HG03457 (cell line): ENCODE results near the gene OR10H5.
"Not testable (repeated sequence)": the region's sequence is repeated elsewhere in the genome, so short reads cannot be mapped to it uniquely, and the experiment has no call there.

ENCODE experiments used
- ATAC-seq: cut with Tn5 transposase; IDR thresholded peaks from one replicate; pipeline ENCODE4 v1.9.1; 2021; ENCODE audit warnings: moderate number of reproducible peaks; ENCODE audit not compliant: unreplicated experiment

Gene OR10H5

GRCh38 chr19:15843203-15843893, 55.9 kb downstream of the OR10H5 start:
- ATAC-seq, result no peak

DNA sequence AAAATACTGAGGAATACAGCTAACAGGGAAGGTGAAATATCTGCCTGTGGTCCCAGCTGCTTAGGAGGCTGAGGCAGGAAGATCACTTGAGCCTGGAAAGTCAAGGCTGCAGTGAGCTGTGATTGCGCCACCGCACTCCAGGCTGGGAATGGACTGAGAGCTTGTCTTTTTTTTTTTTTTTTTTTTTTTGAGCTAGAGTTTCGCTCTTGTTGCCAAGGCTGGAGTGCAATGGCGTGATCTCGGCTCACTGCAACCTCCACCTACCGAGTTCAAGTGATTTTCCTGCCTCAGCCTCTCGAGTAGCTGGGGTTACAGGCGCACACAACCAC, 56.4 kb downstream of the OR10H5 start:
- ATAC-seq, result not testable (repeated sequence)

DNA sequence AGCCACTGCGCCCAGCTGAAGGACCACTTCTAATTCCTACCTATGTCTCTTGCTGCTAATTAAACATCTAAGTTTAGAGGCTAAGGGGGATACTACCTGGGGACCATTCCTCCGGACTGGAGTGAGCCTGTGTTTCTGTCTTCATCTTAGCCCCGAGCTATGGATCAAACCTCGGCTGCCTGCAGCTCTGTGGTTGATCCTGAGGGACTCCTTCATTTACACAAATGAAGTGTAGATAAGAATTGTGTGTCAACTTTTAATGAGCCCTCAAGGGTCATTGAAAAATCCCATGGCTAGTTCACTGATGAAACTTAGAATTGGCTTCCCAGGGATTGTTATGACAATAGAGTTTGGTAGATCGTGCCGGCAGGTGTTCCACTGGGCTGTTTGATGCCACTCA, 59.5 kb downstream of the OR10H5 start:
- no peak for ATAC-seq

- ATAC-seq, result no peak
Observed at GRCh38 chr19:15850385-15850784, 62.9 kb downstream of the OR10H5 start.
